ENCODE measurements around the gene NBPF3.

The NBPF3 gene

GRCh38 chr1:21530368-21531016, 90.6 kb downstream of the NBPF3 start:
- H3K4me3 ChIP-seq (ENCODE audit: low read depth, low read length) = no peak overlapping the region
- no peak for TF ChIP-seq CTCF (IDR thresholded peaks at IDR 0.05; ENCODE audit: low read depth, low read length, missing control alignments)
- DNase-seq (ENCODE audit: low read depth) = no peak

- no peak overlapping the region for H3K4me3 ChIP-seq (ENCODE audit: low read depth, low read length)
- DNase-seq (ENCODE audit: low read depth) = no peak
- TF ChIP-seq CTCF (IDR thresholded peaks at IDR 0.05; ENCODE audit: low read depth, low read length, missing control alignments) = no peak
These were observed 91.3 kb downstream of the NBPF3 start for GRCh38 chr1:21531241-21531640.

- TF ChIP-seq CTCF (IDR thresholded peaks at IDR 0.05; ENCODE audit: low read depth, low read length, missing control alignments) = no peak
- DNase-seq (ENCODE audit: low read depth) = no peak
- no peak overlapping the region for H3K4me3 ChIP-seq (ENCODE audit: low read depth, low read length)
These were observed 92.6 kb downstream of the NBPF3 start for GRCh38 chr1:21532496-21532895.

- TF ChIP-seq CTCF (IDR thresholded peaks at IDR 0.05; ENCODE audit: low read depth, low read length, missing control alignments) = no peak
- H3K4me3 ChIP-seq (ENCODE audit: low read depth, low read length) = no peak overlapping the region
- no peak for DNase-seq (ENCODE audit: low read depth)
These were observed 93.1 kb downstream of the NBPF3 start for GRCh38 chr1:21532992-21533534.

GRCh38 chr1:21534146-21534545, 94.2 kb downstream of the NBPF3 start:
- no peak overlapping the region for H3K4me3 ChIP-seq (ENCODE audit: low read depth, low read length)
- no peak for DNase-seq (ENCODE audit: low read depth)
- TF ChIP-seq CTCF (IDR thresholded peaks at IDR 0.05; ENCODE audit: low read depth, low read length, missing control alignments) = no peak
